ENCODE results near the gene C1orf232. TPM values are rescaled to one million over a fixed set of nuclear protein-coding genes. Genes with fewer than 3 reads are reported as not detected.

Gene C1orf232
- total and polyA plus RNA-seq, 9 of the 15 experiments (the other 6 are each of a cell fraction or from before 2014, with no cell fraction given): not detected

GRCh38 chr1:26138974-26139558 lies 29.7 kb downstream of the C1orf232 start (continued):
- TF ChIP-seq SAP30 (IDR thresholded peaks at IDR 0.05; ENCODE audit: borderline replicate concordance, insufficient read depth, low read depth, low read length, poor library complexity, severe bottlenecking) (no peak), NR2F6 (CRISPR knock-in tag; IDR thresholded peaks at IDR 0.05) (no peak), HNRNPK (IDR thresholded peaks at IDR 0.05; ENCODE audit: low read depth, low read length, poor library complexity, severe bottlenecking) (no peak), SREBF1 (IDR thresholded peaks at IDR 0.05; ENCODE audit: borderline replicate concordance, low read depth, low read length) (no peak), IRF9 (tag; IDR thresholded peaks at IDR 0.05) (no peak), PHF21A (IDR thresholded peaks at IDR 0.05; ENCODE audit: borderline replicate concordance, low read depth) (no peak), PHF20 (IDR thresholded peaks at IDR 0.05; ENCODE audit: partially characterized antibody) (no peak), HDAC2 (IDR thresholded peaks at IDR 0.05) (peak; percentile 15; the same call in 1 of the 2 replicates), LEF1 (IDR thresholded peaks at IDR 0.05) (0 out of 2 replicates have a peak, but pooled peaks have one; percentile 33), KLF1 (tag; IDR thresholded peaks at IDR 0.05) (no peak), SMC3 (conservative IDR thresholded peaks at IDR 0.05; ENCODE audit: insufficient read depth, low read depth, low read length) (no peak), ZNF717 (CRISPR knock-in tag; IDR thresholded peaks at IDR 0.05) (no peak), ESRRA (IDR thresholded peaks at IDR 0.05; ENCODE audit: borderline replicate concordance, low read depth) (0 out of 2 replicates have a peak, but pooled peaks have one; percentile 18), ZZZ3 (IDR thresholded peaks at IDR 0.05) (no peak), MAFK (IDR thresholded peaks at IDR 0.05; ENCODE audit: low read length) (no peak), SP1 (CRISPR knock-in tag; IDR thresholded peaks at IDR 0.05) (peak; percentile 57; the same call in 1 of the 2 replicates), MCM3 (IDR thresholded peaks at IDR 0.05) (no peak), CREM (IDR thresholded peaks at IDR 0.05; ENCODE audit: low read depth) (no peak), ATF7 (IDR thresholded peaks at IDR 0.05) (peak; percentile 94), TAL1 (IDR thresholded peaks at IDR 0.05) (no peak), TCFL5 (CRISPR knock-in tag; conservative IDR thresholded peaks at IDR 0.05) (no peak), TRIM28 (IDR thresholded peaks at IDR 0.05) (no peak), MYBL2 (IDR thresholded peaks at IDR 0.05; ENCODE audit: low read depth) (no peak), MYBL2 (CRISPR knock-in tag; IDR thresholded peaks at IDR 0.05; ENCODE audit: borderline replicate concordance) (no peak), ZNF184 (CRISPR knock-in tag; IDR thresholded peaks at IDR 0.05) (no peak), CCAR2 (IDR thresholded peaks at IDR 0.05; ENCODE audit: low read depth, low read length) (no peak), DEAF1 (CRISPR knock-in tag; IDR thresholded peaks at IDR 0.05) (no peak), ZNF830 (CRISPR knock-in tag; IDR thresholded peaks at IDR 0.05) (no peak), MEIS2 (IDR thresholded peaks at IDR 0.05; ENCODE audit: partially characterized antibody) (peak; percentile 96), E2F3 (CRISPR knock-in tag; IDR thresholded peaks at IDR 0.05) (no peak), CBFB (CRISPR knock-in tag; IDR thresholded peaks at IDR 0.05) (no peak), KHSRP (IDR thresholded peaks at IDR 0.05) (no peak), TAF15 (IDR thresholded peaks at IDR 0.05; ENCODE audit: low read depth, low read length) (no peak)
